ENCODE results near the gene SSX7.
"Not testable (repeated sequence)": the region's sequence is repeated elsewhere in the genome, so short reads cannot be mapped to it uniquely, and the experiment has no call there.

Gene SSX7

GRCh38 chrX:52620661-52621060 lies 34.0 kb downstream of the SSX7 start:
- CTCF ChIA-PET; POLR2A ChIA-PET; H3K27ac ChIP-seq (ENCODE audit: extremely low read depth, low read depth, low read length); H3K4me3 ChIP-seq (ENCODE audit: low read depth, low read length); H3K4me1 ChIP-seq (ENCODE audit: control insufficient read depth, insufficient read depth, low read length); H3K9me3 ChIP-seq (ENCODE audit: control insufficient read depth, insufficient read depth, low read depth, low read length); H3K36me3 ChIP-seq (ENCODE audit: control insufficient read depth in 2 of 2, insufficient read depth in 1 of 2, low read length in 2 of 2): not testable (repeated sequence)

GRCh38 chrX:52608961-52609360 lies 45.7 kb downstream of the SSX7 start:
- ChIA-PET POLR2A (no interaction called here), CTCF (no interaction called here)
- TF ChIP-seq ZFP37 (tag by site-specific recombination; IDR thresholded peaks at IDR 0.05) (no peak), ZNF558 (tag by site-specific recombination; IDR thresholded peaks at IDR 0.05) (no peak), ZNF677 (tag by site-specific recombination; IDR thresholded peaks at IDR 0.05) (no peak), ZNF776 (tag by site-specific recombination; IDR thresholded peaks at IDR 0.05; ENCODE audit: borderline replicate concordance) (no peak), ZFP41 (tag by site-specific recombination; IDR thresholded peaks at IDR 0.05; ENCODE audit: borderline replicate concordance) (no peak), ZNF404 (tag by site-specific recombination; IDR thresholded peaks at IDR 0.05) (no peak), AEBP2 (tag by site-specific recombination; IDR thresholded peaks at IDR 0.05; ENCODE audit: borderline replicate concordance) (no peak), ZNF549 (tag by site-specific recombination; IDR thresholded peaks at IDR 0.05) (no peak), ZNF518A (tag by site-specific recombination; conservative IDR thresholded peaks at IDR 0.05; ENCODE audit: low read depth) (no peak), SETDB1 (IDR thresholded peaks at IDR 0.05; ENCODE audit: insufficient read length, low read length) (no peak), TRIM28 (IDR thresholded peaks at IDR 0.05; ENCODE audit: borderline replicate concordance, low read length) (no peak)
- Histone ChIP-seq H3K4me3 (ENCODE audit: low read depth, low read length) (no peak overlapping the region), H3K9me3 (ENCODE audit: control insufficient read depth, insufficient read depth, low read depth, low read length) (no peaks in the 10 kb centered on the region), H3K36me3 (ENCODE audit: control insufficient read depth in 2 of 2, insufficient read depth in 1 of 2, low read length in 2 of 2) (no peaks in the 10 kb centered on the region), H3K4me1 (ENCODE audit: control insufficient read depth, insufficient read depth, low read length) (no peaks in the 10 kb centered on the region), H3K27ac (ENCODE audit: extremely low read depth, low read depth, low read length) (no peak overlapping the region)

- H3K27ac ChIP-seq (ENCODE audit: extremely low read depth, low read depth, low read length); POLR2A ChIA-PET; H3K4me3 ChIP-seq (ENCODE audit: low read depth, low read length): not testable (repeated sequence)
These were observed 51.5 kb downstream of the SSX7 start for GRCh38 chrX:52603151-52603550.

GRCh38 chrX:52598886-52599285 lies 55.8 kb downstream of the SSX7 start:
- Histone ChIP-seq H3K27ac (ENCODE audit: extremely low read depth, low read depth, low read length) (no peak overlapping the region), H3K4me1 (ENCODE audit: control insufficient read depth, insufficient read depth, low read length) (no peaks in the 10 kb centered on the region), H3K4me3 (ENCODE audit: low read depth, low read length) (no peak overlapping the region), H3K36me3 (ENCODE audit: control insufficient read depth in 2 of 2, insufficient read depth in 1 of 2, low read length in 2 of 2) (no peaks in the 10 kb centered on the region), H3K9me3 (ENCODE audit: control insufficient read depth, insufficient read depth, low read depth, low read length) (no peaks in the 10 kb centered on the region)
- ChIA-PET CTCF (no interaction called here), POLR2A (no interaction called here)
- TF ChIP-seq ZNF132 (tag by site-specific recombination; IDR thresholded peaks at IDR 0.05; ENCODE audit: borderline replicate concordance) (no peak), ZSCAN5A (tag by site-specific recombination; IDR thresholded peaks at IDR 0.05) (no peak), ZNF341 (tag by site-specific recombination; IDR thresholded peaks at IDR 0.05; ENCODE audit: low read depth) (no peak), ZNF571 (tag by site-specific recombination; IDR thresholded peaks at IDR 0.05) (no peak), ZNF169 (tag by site-specific recombination; IDR thresholded peaks at IDR 0.05) (no peak), MYNN (tag by site-specific recombination; IDR thresholded peaks at IDR 0.05; ENCODE audit: borderline replicate concordance) (no peak), ZNF433 (tag by site-specific recombination; IDR thresholded peaks at IDR 0.05; ENCODE audit: low read depth) (no peak), ZNF747 (tag by site-specific recombination; IDR thresholded peaks at IDR 0.05) (no peak), SCRT2 (tag by site-specific recombination; IDR thresholded peaks at IDR 0.05) (no peak), YY2 (tag by site-specific recombination; IDR thresholded peaks at IDR 0.05) (no peak), ZNF585B (tag by site-specific recombination; IDR thresholded peaks at IDR 0.05) (no peak), TCF7L2 (IDR thresholded peaks at IDR 0.05; ENCODE audit: borderline replicate concordance, low read depth, low read length) (no peak)

More at GRCh38 chrX:52603151-52603550, 51.5 kb downstream of the SSX7 start:
- H3K9me3 ChIP-seq (ENCODE audit: control insufficient read depth, insufficient read depth, low read depth, low read length); CTCF ChIA-PET; H3K4me1 ChIP-seq (ENCODE audit: control insufficient read depth, insufficient read depth, low read length); H3K36me3 ChIP-seq (ENCODE audit: control insufficient read depth in 2 of 2, insufficient read depth in 1 of 2, low read length in 2 of 2): not testable (repeated sequence)
